H1 (cell line): ENCODE results near the gene VWF. TPM values are rescaled to one million over a fixed set of nuclear protein-coding genes. Genes with fewer than 3 reads are reported as not detected.
"Not testable (repeated sequence)": the region's sequence is repeated elsewhere in the genome, so short reads cannot be mapped to it uniquely, and the experiment has no call there.

Experiments used
- CTCF ChIA-PET: fragments of 300-600 bp; sonication (Branson Sonifier 250); formaldehyde crosslinking; loops from one replicate; lab custom pipeline; 2021; ENCODE audit not compliant: partially characterized antibody; lab: Charles Lee
- POLR2A ChIA-PET: fragments of 300-600 bp; sonication (Branson Sonifier 250); formaldehyde crosslinking; loops from one replicate; lab custom pipeline; 2021; ENCODE audit warnings: inconsistent platforms; ENCODE audit not compliant: partially characterized antibody; lab: Charles Lee
- DNase-seq, 2 experiments: peaks; one replicate each; pipeline versions ENCODE4 v3.0.0 to v3.0.0-alpha.2; 2010 to 2022; ENCODE audit warnings: low spot score in 2 of 2, low read depth in 1 of 2, mixed read lengths in 1 of 2
- FAIRE-seq: peaks from 2 replicates; lab custom pipeline; 2011; peaks lifted over from hg19 to GRCh38; lab: Jason Lieb, UNC
- H2AFZ ChIP-seq: 2 replicates; pipeline ENCODE4 v1.8.1; 2012; ENCODE audit warnings: low read length, inconsistent platforms
- H2AK5ac ChIP-seq: 2 replicates; pipeline ENCODE4 v1.6.1; 2013; ENCODE audit warnings: low read depth, low read length
- H2BK120ac ChIP-seq: replicated peaks from 2 replicates; pipeline ENCODE3; 2013; ENCODE audit warnings: low read depth, low read length, inconsistent platforms
- H2BK12ac ChIP-seq: 2 replicates; pipeline ENCODE4 v1.6.1; 2013; ENCODE audit warnings: low read depth, low read length
- H2BK15ac ChIP-seq: 2 replicates; pipeline ENCODE4 v1.6.1; 2013; ENCODE audit warnings: low read length
- H2BK20ac ChIP-seq: 2 replicates; pipeline ENCODE4 v1.6.1; 2013; ENCODE audit warnings: low read length
- H2BK5ac ChIP-seq: 2 replicates; pipeline ENCODE4 v1.6.1; 2013; ENCODE audit warnings: low read depth, low read length
- H3K14ac ChIP-seq: 2 replicates; pipeline ENCODE4 v1.6.1; 2013; ENCODE audit warnings: inconsistent platforms; ENCODE audit not compliant: insufficient read length
- H3K18ac ChIP-seq: 2 replicates; pipeline ENCODE4 v1.6.1; 2013; ENCODE audit warnings: low read length; ENCODE audit errors: extremely low read depth
- H3K23ac ChIP-seq: 2 replicates; pipeline ENCODE4 v1.6.1; 2013; ENCODE audit warnings: inconsistent platforms; ENCODE audit not compliant: insufficient read length
- H3K23me2 ChIP-seq: 2 replicates; pipeline ENCODE4 v1.6.1; 2013; ENCODE audit warnings: low read depth, low read length
- H3K27ac ChIP-seq: 2 replicates; pipeline ENCODE4 v1.6.1; 2011; ENCODE audit warnings: low read depth, low read length, inconsistent platforms
- H3K27me3 ChIP-seq, 4 experiments: replicated peaks in 1 of 4; 1 replicate in 1 of 4; 2 replicates in 3 of 4; pipeline versions ENCODE4 v1.6.1 to v1.8.1; 2011 to 2013; ENCODE audit warnings: low read length in 3 of 4, mild to moderate bottlenecking in 3 of 4, inconsistent platforms in 2 of 4, mixed read lengths in 2 of 4, moderate library complexity in 1 of 4; ENCODE audit not compliant: control insufficient read depth in 3 of 4, insufficient read depth in 3 of 4; ENCODE audit errors: extremely low read depth in 1 of 4
- H3K36me3 ChIP-seq, 4 experiments: 2 replicates each; pipeline versions ENCODE4 v1.6.1 to v1.8.1; 2011 to 2013; ENCODE audit warnings: mild to moderate bottlenecking in 4 of 4, low read length in 3 of 4, moderate library complexity in 2 of 4, control low read depth in 1 of 4, inconsistent platforms in 1 of 4; ENCODE audit not compliant: insufficient read depth in 4 of 4, control insufficient read depth in 2 of 4
- H3K4ac ChIP-seq: replicated peaks from 2 replicates; pipeline ENCODE3; 2013; ENCODE audit warnings: low read length, low read depth, mixed read lengths, inconsistent platforms; ENCODE audit not compliant: insufficient read length
- H3K4me1 ChIP-seq, 4 experiments: replicated peaks in 1 of 4; 1 replicate in 1 of 4; 2 replicates in 3 of 4; pipeline versions ENCODE4 v1.6.1 to v1.8.1; 2011 to 2013; ENCODE audit warnings: low read length in 3 of 4, inconsistent platforms in 2 of 4, mixed read lengths in 1 of 4; ENCODE audit not compliant: insufficient read depth in 4 of 4, control insufficient read depth in 3 of 4
- H3K4me2 ChIP-seq, 2 experiments: 2 replicates each; pipeline versions ENCODE4 v1.6.1 to v1.8.1; 2011 to 2013; ENCODE audit warnings: low read depth in 2 of 2, low read length in 2 of 2, control low read depth in 1 of 2, inconsistent platforms in 1 of 2, mild to moderate bottlenecking in 1 of 2; ENCODE audit not compliant: insufficient read depth in 1 of 2
- H3K4me3 ChIP-seq, 4 experiments: fragments of 200-600, 300-600 bp in 1 of 4; sonication (generic), shearing (Covaris generic), sonication (Bioruptor Twin) in 1 of 4; 2 replicates each; pipeline versions ENCODE4 v1.5.1 to v1.8.1; 2011 to 2016; ENCODE audit warnings: low read length in 4 of 4, low read depth in 3 of 4, control low read depth in 2 of 4, inconsistent platforms in 2 of 4, mild to moderate bottlenecking in 2 of 4, mixed read lengths in 1 of 4, moderate library complexity in 1 of 4; ENCODE audit not compliant: insufficient read depth in 2 of 4; ENCODE audit errors: extremely low read depth in 1 of 4
- H3K56ac ChIP-seq: replicated peaks from 2 replicates; pipeline ENCODE3; 2013; ENCODE audit warnings: low read depth, mild to moderate bottlenecking, mixed read lengths, low read length, inconsistent platforms; ENCODE audit not compliant: insufficient read length
- H3K79me1 ChIP-seq: 2 replicates; pipeline ENCODE4 v1.6.1; 2013; ENCODE audit warnings: low read depth, low read length, control low read depth
- H3K79me2 ChIP-seq, 2 experiments: 2 replicates each; pipeline versions ENCODE4 v1.6.1 to v1.8.1; 2012 to 2013; ENCODE audit warnings: low read length in 2 of 2, mild to moderate bottlenecking in 2 of 2, inconsistent platforms in 1 of 2; ENCODE audit not compliant: insufficient read depth in 2 of 2, control insufficient read depth in 1 of 2
- H3K9ac ChIP-seq, 4 experiments: replicated peaks in 1 of 4; 1 replicate in 1 of 4; 2 replicates in 3 of 4; pipeline versions ENCODE4 v1.6.1 to v1.8.1; 2011 to 2013; ENCODE audit warnings: low read depth in 3 of 4, low read length in 3 of 4, control low read depth in 2 of 4, mild to moderate bottlenecking in 2 of 4, moderate library complexity in 2 of 4, inconsistent platforms in 1 of 4; ENCODE audit errors: extremely low read depth in 1 of 4
- H3K9me3 ChIP-seq, 2 experiments: 2 replicates each; pipeline versions ENCODE4 v1.6.1 to v1.8.1; 2012 to 2013; ENCODE audit warnings: mild to moderate bottlenecking in 2 of 2, moderate library complexity in 2 of 2, control low read depth in 1 of 2, inconsistent platforms in 1 of 2, low read depth in 1 of 2, low read length in 1 of 2, mixed read lengths in 1 of 2; ENCODE audit not compliant: insufficient read depth in 2 of 2
- H4K20me1 ChIP-seq, 2 experiments: replicated peaks in 1 of 2; 2 replicates each; pipeline versions ENCODE3 to v1.8.1; 2011 to 2013; ENCODE audit warnings: inconsistent platforms in 2 of 2, low read length in 2 of 2, mild to moderate bottlenecking in 1 of 2; ENCODE audit not compliant: insufficient read depth in 2 of 2, control insufficient read depth in 1 of 2
- H4K5ac ChIP-seq: 2 replicates; pipeline ENCODE4 v1.6.1; 2013; ENCODE audit warnings: low read length, low read depth, mixed read lengths, inconsistent platforms; ENCODE audit not compliant: insufficient read length
- H4K8ac ChIP-seq: 2 replicates; pipeline ENCODE4 v1.8.0; 2013; ENCODE audit warnings: mild to moderate bottlenecking, moderate library complexity, low read length, inconsistent platforms; ENCODE audit not compliant: insufficient read depth; ENCODE audit errors: extremely low read depth
- H4K91ac ChIP-seq: replicated peaks from 2 replicates; pipeline ENCODE3; 2013; ENCODE audit warnings: low read length, mixed read lengths, inconsistent platforms; ENCODE audit not compliant: insufficient read length
- WGBS, 2 experiments: shearing (Covaris generic) in 1 of 2; methylation state at CpG; one replicate each; pipeline versions ENCODE4 v1.1.6 to v1.1.7; 2013 to 2015; ENCODE audit warnings: low lambda C conversion rate in 2 of 2, mixed read lengths in 2 of 2, inconsistent platforms in 1 of 2, low coverage in 1 of 2, missing lambda C conversion rate in 1 of 2; ENCODE audit not compliant: insufficient replicate concordance in 2 of 2, insufficient coverage in 1 of 2, insufficient read length in 1 of 2; ENCODE audit errors: extremely low coverage in 1 of 2, missing lambda C conversion rate in 1 of 2; 5-methylcytosine and 5-hydroxymethylcytosine counted together
- polyA plus RNA-seq, 7 experiments: library from polyadenylated mRNA; depleted of rRNA in 3 of 7; stranded (reverse) in 5 of 7; unstranded in 2 of 7; fragments of >200 nt in 5 of 7; fragments of 200-250 nt in 2 of 7; gene quantifications; 1 replicate in 5 of 7; 2 replicates in 1 of 7; 4 replicates in 1 of 7; pipeline versions ENCODE4 v1.2.1 to v1.2.3, GENCODE V29; 2011 to 2013; ENCODE audit warnings: missing spikeins in 2 of 7, mixed read lengths in 2 of 7
- total RNA-seq: library from RNA; stranded (reverse); fragmentation: NEBNext Ultra II Directional; extraction: Animal tissue kit (Norgen Biotek cat#: 25700); gene quantifications from 2 replicates; pipeline ENCODE4 v1.2.1, GENCODE V29; 2021

Gene VWF
- total and polyA plus RNA-seq, 2 of the 8 experiments (the other 6 are each of a cell fraction or from before 2014, with no cell fraction given): 0.39 to 0.60 TPM

- H2BK20ac ChIP-seq, H3K4me3 ChIP-seq, H3K4me2 ChIP-seq, H2AFZ ChIP-seq, H2BK120ac ChIP-seq, H3K9me3 ChIP-seq, H3K18ac ChIP-seq, FAIRE-seq, H2BK12ac ChIP-seq, H4K8ac ChIP-seq, H2BK5ac ChIP-seq, H2AK5ac ChIP-seq, H3K56ac ChIP-seq, H3K23ac ChIP-seq, H4K5ac ChIP-seq, H3K4ac ChIP-seq, H4K91ac ChIP-seq, H3K4me1 ChIP-seq, H3K79me1 ChIP-seq, H3K27me3 ChIP-seq, H3K14ac ChIP-seq, H3K9ac ChIP-seq, H3K36me3 ChIP-seq, H3K27ac ChIP-seq, H2BK15ac ChIP-seq, H4K20me1 ChIP-seq, POLR2A ChIA-PET, H3K79me2 ChIP-seq, H3K23me2 ChIP-seq, DNase-seq: not testable (repeated sequence)
- CTCF ChIA-PET: interaction anchor here (1.2 kb wide), 1 partner anchor 111 kb away, joined by 3 read pairs; no protein-coding TSS in a partner anchor
- WGBS, 2 experiments: 94% methylated on average over 13 of the region's 15 CpGs; no CpG with 5 or more reads in 1 of the 2 experiments
These were observed 24.3 kb upstream of the VWF start for GRCh38 chr12:6148722-6149121.
